ELF-1 (cell line): ENCODE measurements around the gene KIF4B.
"Not testable (repeated sequence)": the region's sequence is repeated elsewhere in the genome, so short reads cannot be mapped to it uniquely, and the experiment has no call there.

Source experiments
- DNase-seq: peaks from one replicate; pipeline ENCODE4 v3.0.0-alpha.2; 2016; ENCODE audit warnings: low read depth, low spot score

KIF4B gene

GRCh38 chr5:155013526-155013925 is at the start of gene KIF4B:
Gene KIF4B, plus strand, starts transcription at chr5:155013755. Its CDS starts 105 bp downstream, at chr5:155013860.
- DNase-seq, result no peak

GRCh38 chr5:154966081-154966841 is 47.3 kb upstream of the KIF4B start:
- DNase-seq, result no peak

GRCh38 chr5:154966874-154967273 is 46.7 kb upstream of the KIF4B start:
- no peak for DNase-seq

- DNase-seq, result no peak
Measured at GRCh38 chr5:154967421-154968024, 46.0 kb upstream of the KIF4B start.

- DNase-seq, result no peak
Measured at GRCh38 chr5:154968953-154969352, 44.6 kb upstream of the KIF4B start.

- DNase-seq, result no peak
Measured at GRCh38 chr5:154970759-154971158, 42.8 kb upstream of the KIF4B start.

- DNase-seq, result no peak
Measured at GRCh38 chr5:154971501-154971900, 42.1 kb upstream of the KIF4B start.

GRCh38 chr5:154972476-154973080 is 41.0 kb upstream of the KIF4B start:
- DNase-seq, result peak; percentile 36

- not testable (repeated sequence) for DNase-seq
Measured at GRCh38 chr5:154976082-154976481, 37.5 kb upstream of the KIF4B start.

GRCh38 chr5:154977409-154977808 is 36.1 kb upstream of the KIF4B start:
- DNase-seq, result no peak

GRCh38 chr5:154978294-154978693 is 35.3 kb upstream of the KIF4B start:
- not testable (repeated sequence) for DNase-seq

- no peak for DNase-seq
Measured at GRCh38 chr5:154984946-154985516, 28.5 kb upstream of the KIF4B start.

GRCh38 chr5:154986151-154986550 is 27.4 kb upstream of the KIF4B start:
- no peak for DNase-seq

GRCh38 chr5:154989626-154990025 is 23.9 kb upstream of the KIF4B start:
- no peak for DNase-seq

- no peak for DNase-seq
Measured at GRCh38 chr5:154993461-154993860, 20.1 kb upstream of the KIF4B start.

GRCh38 chr5:154995679-154996078 is 17.9 kb upstream of the KIF4B start:
- DNase-seq, result peak; percentile 28

- DNase-seq, result no peak
Measured at GRCh38 chr5:154997746-154998145, 15.8 kb upstream of the KIF4B start.

GRCh38 chr5:154999865-155000264 is 13.7 kb upstream of the KIF4B start:
- no peak for DNase-seq

- no peak for DNase-seq
Measured at GRCh38 chr5:155001523-155001922, 12.0 kb upstream of the KIF4B start.

GRCh38 chr5:155002722-155003121 is 10.8 kb upstream of the KIF4B start:
- not testable (repeated sequence) for DNase-seq

- peak; percentile 30 for DNase-seq
Measured at GRCh38 chr5:155004138-155004744, 9.3 kb upstream of the KIF4B start.

GRCh38 chr5:155006265-155006664 is 7.3 kb upstream of the KIF4B start:
- DNase-seq, result not testable (repeated sequence)
